Measurements from ENCODE around the gene EPHB6.
A peak's percentile ranks its signal among the peaks of the same experiment; 100 is the strongest.

EPHB6 gene

GRCh38 chr7:142814451-142814850 is 40.4 kb upstream of the EPHB6 start:
- no peak overlapping the region for H3K4me3 ChIP-seq (ENCODE audit: low read depth, low read length)
- TF ChIP-seq CTCF (IDR thresholded peaks at IDR 0.05; ENCODE audit: control insufficient read depth, extremely low read depth, insufficient read depth) = no peak
- DNase-seq (ENCODE audit: low read depth) = no peak

GRCh38 chr7:142815134-142815533 is 39.7 kb upstream of the EPHB6 start:
- DNase-seq (ENCODE audit: low read depth) = no peak
- no peak overlapping the region for H3K4me3 ChIP-seq (ENCODE audit: low read depth, low read length)
- TF ChIP-seq CTCF (IDR thresholded peaks at IDR 0.05; ENCODE audit: control insufficient read depth, extremely low read depth, insufficient read depth) = no peak

- H3K4me3 ChIP-seq (ENCODE audit: low read depth, low read length) = no peak overlapping the region
- DNase-seq (ENCODE audit: low read depth) = no peak
- TF ChIP-seq CTCF (IDR thresholded peaks at IDR 0.05; ENCODE audit: control insufficient read depth, extremely low read depth, insufficient read depth) = no peak
Measured at GRCh38 chr7:142817506-142817905, 37.4 kb upstream of the EPHB6 start.

- DNase-seq (ENCODE audit: low read depth) = no peak
- no peak for TF ChIP-seq CTCF (IDR thresholded peaks at IDR 0.05; ENCODE audit: control insufficient read depth, extremely low read depth, insufficient read depth)
- no peak overlapping the region for H3K4me3 ChIP-seq (ENCODE audit: low read depth, low read length)
Measured at GRCh38 chr7:142819530-142819929, 35.3 kb upstream of the EPHB6 start.

GRCh38 chr7:142822714-142823113 is 32.2 kb upstream of the EPHB6 start:
- no peak overlapping the region for H3K4me3 ChIP-seq (ENCODE audit: low read depth, low read length)
- TF ChIP-seq CTCF (IDR thresholded peaks at IDR 0.05; ENCODE audit: control insufficient read depth, extremely low read depth, insufficient read depth) = no peak
- no peak for DNase-seq (ENCODE audit: low read depth)

GRCh38 chr7:142827951-142828500 is 26.9 kb upstream of the EPHB6 start:
- no peak for TF ChIP-seq CTCF (IDR thresholded peaks at IDR 0.05; ENCODE audit: control insufficient read depth, extremely low read depth, insufficient read depth)
- H3K4me3 ChIP-seq (ENCODE audit: low read depth, low read length) = no peak overlapping the region
- peak; percentile 49 for DNase-seq (ENCODE audit: low read depth)

- H3K4me3 ChIP-seq (ENCODE audit: low read depth, low read length) = no peak overlapping the region
- no peak for DNase-seq (ENCODE audit: low read depth)
- TF ChIP-seq CTCF (IDR thresholded peaks at IDR 0.05; ENCODE audit: control insufficient read depth, extremely low read depth, insufficient read depth) = no peak
Measured at GRCh38 chr7:142832417-142832816, 22.5 kb upstream of the EPHB6 start.

Measured in LNCaP clone FGC (cell line).